GM19468 (cell line): ENCODE measurements around the gene KRT16.

Source experiments
- ATAC-seq: cut with Tn5 transposase; IDR thresholded peaks from one replicate; pipeline ENCODE4 v1.9.1; 2021; ENCODE audit warnings: mild to moderate bottlenecking, moderate library complexity, moderate number of reproducible peaks; ENCODE audit not compliant: unreplicated experiment; ENCODE audit errors: extremely low read depth

Gene KRT16

DNA sequence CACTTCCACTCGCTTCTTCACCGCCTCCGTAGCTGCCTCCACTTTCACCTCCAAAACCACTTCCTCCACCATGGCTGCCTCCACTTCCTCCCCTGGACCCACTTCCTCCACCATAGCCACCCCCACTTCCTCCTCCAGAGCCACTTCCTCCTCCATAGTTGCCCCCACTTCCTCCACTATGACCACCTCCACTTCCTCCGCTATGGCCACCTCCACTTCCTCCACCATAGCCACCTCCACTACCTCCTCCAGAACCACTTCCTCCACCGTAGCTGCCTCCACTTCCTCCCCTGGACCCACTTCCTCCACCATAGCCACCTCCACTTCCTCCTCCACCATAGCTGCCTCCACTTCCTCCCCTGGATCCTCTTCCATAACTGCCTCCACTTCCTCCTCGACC lies 45.2 kb downstream of the KRT16 start:
- no peak for ATAC-seq

DNA sequence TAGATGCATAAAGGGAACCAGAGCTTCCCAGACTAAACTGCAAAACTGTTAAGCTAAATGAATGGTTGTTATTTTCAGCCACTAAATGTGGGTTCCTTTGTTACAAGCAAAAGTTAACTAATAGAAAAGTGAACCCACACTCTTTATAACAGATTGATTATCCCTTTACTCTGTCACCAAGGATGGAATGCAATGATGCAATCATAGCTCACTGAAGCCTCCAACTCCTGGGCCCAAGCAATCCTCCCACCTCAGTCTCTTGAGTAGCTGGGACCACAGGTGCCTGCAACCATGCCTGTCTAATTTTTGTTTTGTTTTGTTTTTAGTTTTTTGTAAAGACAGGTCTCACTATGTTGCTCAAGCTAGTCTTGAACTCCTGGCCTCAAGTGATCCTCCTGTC lies 47.2 kb downstream of the KRT16 start:
- no peak for ATAC-seq

DNA sequence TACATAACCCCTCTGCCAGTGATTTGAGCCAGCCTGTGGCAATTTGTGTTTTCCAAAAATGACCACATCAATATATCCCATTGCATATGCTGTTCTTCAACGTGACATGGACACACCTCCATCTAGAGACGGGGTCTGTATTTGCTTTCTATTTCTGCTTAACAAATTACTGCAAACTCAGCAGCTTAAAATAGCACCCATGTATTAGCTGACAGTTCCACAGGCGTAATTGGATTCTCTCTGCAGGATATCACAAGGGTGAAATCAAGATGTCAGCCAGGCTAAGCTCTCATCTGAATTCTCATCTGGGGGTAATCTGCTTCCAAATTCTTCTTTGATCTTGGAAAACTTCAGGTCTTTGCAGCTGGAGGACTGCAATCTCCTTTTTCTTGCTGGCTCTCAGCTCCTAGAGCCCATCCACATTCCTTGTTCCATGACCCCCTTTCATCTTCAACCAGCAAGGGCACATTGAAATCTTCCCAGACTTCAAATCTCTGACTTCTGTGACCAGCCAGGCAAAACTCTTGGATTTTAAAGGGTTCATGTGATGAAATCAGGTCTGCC lies 48.9 kb downstream of the KRT16 start:
- no peak for ATAC-seq

DNA sequence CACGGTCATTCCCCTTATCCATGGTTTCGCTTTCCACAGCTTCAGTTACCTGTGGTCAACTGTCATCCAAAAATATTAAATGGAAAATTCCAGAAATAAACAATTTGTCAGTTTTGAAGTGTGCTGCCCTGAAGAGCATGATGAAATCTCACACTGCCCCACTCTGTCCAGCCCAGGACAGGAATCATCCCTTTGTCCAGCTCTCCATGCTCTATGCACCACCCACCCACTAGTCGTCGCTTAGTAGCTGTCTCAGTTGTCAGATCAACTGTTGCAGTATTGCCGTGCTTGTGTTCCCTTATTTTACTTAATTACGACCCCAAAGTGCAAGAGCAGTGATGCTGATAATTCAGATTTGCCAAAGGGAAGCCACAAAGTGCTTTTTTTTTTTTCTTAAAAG lies 51.0 kb downstream of the KRT16 start:
- no peak for ATAC-seq
